Lung microvascular endothelial cell (primary cell): ENCODE measurements around the gene TTLL8. TPM values are rescaled to one million over a fixed set of nuclear protein-coding genes. Genes with fewer than 3 reads are reported as not detected.

Experiments
- DNase-seq, 2 donors: peaks; one replicate each; pipeline versions ENCODE4 v3.0.0 to v3.0.0-alpha.2; 2010; ENCODE audit warnings: low read depth in 2 of 2
- total RNA-seq: library from RNA; depleted of rRNA; stranded (reverse); fragments of >200 nt; gene quantifications from 2 replicates; pipeline ENCODE4 v1.2.1, GENCODE V29; 2014

TTLL8 gene
- total RNA-seq, 1 donor from 2014 or later, result not detected

DNA sequence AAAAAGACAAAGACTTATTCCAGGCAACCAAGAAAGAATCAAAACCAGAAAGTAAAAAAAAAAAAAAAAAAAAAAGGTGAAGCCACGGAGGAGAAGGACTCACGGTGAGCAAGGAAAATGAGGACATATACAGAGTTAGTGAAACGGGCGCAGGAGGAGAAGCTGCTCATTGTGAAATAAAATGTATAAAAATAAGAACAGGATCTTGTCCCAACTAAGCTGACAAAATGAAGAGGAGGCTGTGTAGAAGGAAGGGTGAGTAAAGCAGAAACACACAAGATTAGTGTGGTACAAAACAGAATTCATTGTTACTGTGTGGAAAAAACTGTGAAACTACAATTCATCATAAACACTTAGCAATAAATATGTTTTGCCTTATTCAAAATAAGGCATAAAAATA, 53.2 kb downstream of the TTLL8 start:
- DNase-seq, result no peak

DNA sequence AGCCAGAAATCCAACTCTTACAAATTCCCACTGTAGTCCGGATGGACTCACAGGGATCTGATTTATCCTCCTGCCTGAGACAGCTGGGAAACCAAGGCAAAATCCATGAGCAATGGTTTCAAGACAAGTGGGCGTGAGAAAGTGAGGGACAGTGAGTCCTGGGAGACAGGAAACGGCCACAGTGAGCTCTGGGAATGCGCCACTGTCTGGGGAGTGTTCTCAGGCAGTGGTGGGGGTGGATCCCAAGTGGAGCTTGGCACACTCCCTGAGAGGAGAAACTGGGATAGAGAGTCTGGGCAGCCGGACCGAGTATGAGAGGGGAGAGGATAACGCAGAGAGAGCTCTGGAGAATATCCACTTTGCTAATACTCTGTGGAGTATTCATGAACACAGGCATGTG, 55.3 kb downstream of the TTLL8 start:
- DNase-seq, result no peak

DNA sequence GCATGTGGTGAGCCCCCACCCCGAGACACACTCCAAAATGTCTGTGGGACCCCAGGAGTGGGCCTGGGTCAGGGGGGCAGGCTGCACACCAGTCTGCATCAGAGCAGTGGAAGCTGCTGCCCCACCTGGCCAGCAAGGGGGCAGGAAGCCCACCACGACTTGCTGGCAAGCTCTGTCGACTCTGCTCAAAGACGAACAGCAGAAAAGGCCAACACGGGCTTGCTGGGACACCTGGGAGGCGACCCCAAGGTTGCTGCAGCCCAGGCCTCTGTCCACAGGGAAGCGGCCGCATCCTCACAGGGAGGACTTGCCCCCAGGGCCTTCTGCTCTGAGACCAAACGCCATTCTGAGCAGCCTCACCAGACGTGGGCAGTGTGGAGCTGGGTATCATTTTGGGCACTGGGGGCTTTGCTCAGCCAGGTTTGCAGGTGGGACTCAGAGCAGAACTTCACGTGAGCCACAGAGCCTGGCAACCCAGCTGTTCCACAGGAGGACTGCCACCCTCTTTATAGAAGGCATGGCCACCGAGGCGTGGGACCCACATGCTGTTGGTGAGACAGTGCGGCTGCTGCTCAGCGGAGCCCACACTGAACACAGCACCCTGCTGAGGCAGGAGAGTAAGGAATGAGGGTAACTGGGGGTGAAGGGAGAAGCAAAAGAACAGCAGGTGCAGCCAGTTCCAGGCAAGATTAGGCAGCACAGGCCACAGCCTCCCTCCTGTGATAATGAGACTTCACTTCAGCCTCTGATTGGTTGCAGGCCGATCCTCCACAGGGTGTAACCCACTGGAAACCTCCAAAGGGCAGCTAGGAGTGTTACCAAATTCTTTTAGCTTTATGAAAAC, 56.5 kb downstream of the TTLL8 start:
- no peak for DNase-seq

DNA sequence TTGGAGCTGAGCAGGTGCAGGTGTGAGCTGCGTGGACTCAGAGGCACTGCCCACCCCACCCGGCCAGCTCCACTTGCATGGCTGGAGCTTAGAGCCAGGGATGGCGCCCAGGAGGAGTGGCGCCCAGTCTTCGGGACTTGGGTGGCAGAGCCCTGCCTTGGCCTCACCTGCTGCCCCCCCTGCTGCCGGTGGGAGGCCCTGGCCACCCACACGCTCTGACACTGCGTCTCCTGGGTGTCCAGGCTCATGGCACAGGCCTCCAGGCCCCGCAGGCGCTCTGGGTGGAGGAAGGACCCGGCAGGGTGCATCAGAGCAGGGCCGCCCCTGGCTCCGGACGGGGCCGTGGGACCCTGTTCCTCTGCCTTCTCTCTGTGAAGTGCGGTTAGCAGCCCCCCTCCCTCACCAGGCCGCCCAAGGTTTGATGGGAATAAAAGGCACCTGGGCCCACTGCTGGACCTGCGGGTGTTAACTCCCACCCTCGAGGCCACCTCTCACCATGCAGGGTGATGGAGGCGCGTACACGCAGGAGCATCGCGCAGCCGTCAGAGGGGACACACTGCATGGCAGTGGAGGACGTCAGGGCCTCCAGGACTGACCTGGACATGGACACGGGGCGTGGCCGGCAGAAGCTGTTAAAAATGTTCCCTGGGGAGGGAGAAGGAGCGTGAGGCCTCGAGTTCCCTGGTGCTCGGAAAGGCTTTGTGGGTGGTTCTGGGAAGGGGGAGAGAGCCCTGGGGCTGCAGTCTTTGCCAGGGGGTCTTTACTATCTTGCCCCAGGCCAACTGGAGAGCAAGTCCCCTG, 57.3 kb downstream of the TTLL8 start:
- no peak for DNase-seq

DNA sequence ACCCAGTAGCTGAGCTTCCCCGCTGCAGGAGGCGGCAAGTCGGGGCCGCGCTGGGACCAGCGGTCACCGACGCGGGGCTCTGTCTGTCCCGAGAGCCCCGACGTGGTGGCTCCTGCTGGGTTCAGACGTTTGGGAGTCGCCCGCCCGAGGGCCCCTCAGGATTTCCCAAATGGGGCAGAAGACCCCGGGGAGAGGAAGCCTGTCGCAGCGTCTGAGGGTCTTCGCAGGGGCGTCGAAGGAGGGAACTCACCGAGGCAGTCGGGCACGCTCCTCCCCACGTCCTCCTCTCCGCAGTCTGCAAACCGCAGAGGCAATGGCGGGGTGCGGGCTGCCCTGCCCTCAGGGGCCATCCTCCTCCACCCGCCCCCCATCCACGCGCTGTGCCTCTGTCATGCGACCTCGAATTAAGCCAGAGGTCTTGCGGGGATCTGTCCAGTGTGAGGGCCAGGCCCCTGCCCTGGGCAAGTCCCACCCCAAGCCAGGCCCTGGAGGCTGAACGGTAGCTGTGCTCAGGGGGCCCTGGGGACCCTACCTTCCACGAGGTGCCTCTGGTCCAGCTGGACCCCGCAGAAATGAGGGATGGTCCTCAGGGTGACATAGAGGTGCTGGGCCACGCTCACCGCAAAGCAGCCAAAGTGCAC, 58.0 kb downstream of the TTLL8 start:
- no peak for DNase-seq

DNA sequence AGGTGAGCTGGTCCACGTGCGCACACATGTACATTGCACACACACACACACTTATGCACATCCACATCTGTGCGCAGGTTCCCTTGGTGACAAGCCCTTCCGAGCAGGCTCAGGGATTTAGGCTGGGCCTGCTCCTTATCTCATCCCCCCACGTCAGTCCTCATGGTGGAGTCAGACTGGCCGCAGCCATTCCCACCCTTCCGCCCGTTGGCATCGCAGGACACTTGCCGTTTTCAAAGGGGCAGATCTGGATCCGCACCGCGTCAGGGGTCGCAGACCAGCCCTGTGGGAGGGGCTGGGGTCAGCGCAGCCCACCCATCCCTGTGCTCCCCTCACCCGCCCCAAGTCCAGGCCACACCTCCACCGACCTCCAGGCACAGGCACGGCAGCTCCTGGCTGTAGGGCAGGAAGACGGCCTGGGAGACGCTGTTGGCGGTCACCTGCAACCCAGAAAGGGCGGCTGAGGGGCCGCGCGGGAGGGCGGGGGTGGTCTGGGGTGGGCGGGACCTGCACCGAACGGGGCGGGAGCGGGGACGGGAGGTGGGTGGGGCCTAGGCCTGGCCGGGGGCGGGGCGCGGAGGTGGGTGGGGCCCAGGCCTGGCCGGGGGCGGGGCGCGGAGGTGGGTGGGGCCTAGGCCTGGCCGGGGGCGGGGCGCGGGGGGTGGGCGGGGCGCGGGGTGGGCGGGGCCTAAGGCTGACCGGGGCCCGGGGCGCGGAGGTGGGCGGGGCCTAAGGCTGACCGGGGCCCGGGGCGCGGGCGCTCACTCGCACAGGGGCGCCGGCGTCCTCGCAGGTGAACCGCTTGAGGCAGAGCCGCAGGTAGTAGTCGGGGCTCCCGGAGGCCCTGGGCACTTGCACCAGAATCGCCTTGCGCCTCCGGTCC, 58.8 kb downstream of the TTLL8 start:
- DNase-seq, result peak in 1 of 2 donors; percentile 50

DNA sequence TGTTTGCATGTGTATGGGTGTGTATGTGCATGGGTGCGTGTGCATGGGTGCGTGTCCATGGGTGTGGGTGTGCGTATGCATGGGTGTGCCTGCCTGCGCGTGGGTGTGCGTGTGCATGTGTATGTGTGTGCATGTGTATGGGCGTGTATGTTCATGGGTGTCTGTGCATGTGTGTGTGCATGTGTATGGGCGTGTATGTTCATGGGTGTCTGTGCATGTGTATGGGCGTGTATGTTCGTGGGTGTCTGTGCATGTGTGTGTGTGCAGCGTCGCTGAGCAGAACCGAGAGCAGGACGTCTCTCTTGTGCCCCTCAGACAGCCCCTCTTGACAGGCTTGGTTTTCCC, 59.4 kb downstream of the TTLL8 start:
- DNase-seq, result no peak

DNA sequence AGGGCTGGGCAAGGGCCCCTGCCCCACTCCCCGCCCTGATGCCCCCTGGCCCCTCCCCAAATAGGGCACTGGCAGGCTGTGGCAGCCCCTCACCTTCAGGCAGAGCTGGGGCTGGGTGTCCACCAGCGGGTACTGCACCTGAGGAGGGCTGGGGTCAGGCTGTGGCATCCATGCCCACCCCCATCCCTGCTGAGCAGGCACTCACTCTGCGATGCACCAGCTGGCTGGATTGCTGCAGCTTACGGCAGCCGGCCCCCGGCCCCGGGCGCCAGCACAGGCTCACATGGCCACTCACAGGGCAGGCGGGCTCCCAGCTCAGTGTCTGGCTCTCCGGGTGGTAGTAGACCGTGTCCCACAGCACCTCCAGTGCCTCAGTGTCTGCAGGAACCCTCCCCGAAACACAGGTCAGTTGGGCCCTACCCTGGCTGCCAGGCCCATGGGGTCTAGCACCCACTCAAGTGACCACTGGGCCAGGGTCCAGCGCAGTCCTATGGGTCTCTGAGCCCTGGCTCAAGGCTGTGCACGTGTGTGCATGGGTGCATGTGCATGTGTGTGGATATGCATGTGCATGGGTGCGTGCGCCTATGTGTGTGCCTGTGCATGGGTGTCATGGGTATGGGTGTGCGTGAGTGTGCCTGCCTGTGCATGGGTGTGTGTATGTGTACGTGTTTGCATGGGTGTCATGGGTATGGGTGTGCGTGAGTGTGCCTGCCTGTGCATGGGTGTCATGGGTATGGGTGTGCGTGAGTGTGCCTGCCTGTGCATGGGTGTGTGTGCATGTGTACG, 60.0 kb downstream of the TTLL8 start:
- no peak for DNase-seq

DNA sequence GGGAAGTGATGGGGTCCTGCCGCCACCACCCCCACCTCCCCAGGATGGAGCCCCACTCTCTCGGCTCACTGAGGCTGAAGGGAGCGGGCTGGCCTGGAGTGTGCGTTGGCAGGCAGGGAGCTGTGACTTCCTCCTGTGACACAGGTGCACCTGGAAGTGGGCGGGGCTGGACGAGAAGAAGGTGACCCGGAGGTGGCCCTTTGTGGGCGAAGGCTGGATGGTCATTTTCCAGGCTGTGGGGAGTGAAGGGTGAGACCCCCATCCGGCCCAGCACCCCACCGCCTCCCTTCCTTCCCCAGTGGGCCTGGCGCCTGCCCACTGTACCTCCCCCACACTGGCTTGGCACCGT, 60.9 kb downstream of the TTLL8 start:
- no peak for DNase-seq

DNA sequence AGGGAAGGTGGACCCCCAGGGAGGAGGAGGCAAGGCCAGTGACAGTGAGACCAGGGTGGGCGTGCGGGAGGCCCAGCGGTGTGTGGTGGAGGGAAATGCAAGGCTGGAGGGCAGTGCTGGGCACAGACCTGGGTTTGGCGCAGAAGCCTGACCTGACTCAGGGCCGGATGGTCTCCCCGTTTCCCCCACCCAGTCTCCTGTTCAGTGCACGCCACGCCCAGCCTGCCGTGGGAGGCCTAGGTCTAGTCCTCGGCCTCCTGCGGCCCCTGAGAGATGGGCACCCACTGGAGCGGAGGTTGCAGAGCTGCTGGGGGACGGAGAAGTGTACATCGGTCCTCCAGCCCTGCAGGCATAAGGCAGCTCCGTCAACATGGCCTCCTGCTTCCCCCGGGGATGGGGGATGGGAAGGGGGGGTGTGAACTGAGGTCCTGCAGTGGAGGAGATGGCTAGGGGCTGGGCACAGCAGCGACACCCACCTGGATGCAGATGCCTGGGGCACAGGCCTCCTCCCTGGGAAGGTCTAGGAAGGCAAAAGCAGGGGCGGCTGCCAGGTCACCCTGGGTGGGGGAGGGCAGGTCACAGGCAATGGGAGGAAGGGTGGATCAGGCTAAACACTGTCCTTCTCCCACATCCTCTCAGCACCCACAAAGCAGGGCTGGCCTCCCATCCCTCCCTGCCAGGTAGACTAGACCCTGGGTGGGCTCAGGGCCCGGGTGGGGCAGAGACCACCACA, 61.4 kb downstream of the TTLL8 start:
- no peak for DNase-seq

DNA sequence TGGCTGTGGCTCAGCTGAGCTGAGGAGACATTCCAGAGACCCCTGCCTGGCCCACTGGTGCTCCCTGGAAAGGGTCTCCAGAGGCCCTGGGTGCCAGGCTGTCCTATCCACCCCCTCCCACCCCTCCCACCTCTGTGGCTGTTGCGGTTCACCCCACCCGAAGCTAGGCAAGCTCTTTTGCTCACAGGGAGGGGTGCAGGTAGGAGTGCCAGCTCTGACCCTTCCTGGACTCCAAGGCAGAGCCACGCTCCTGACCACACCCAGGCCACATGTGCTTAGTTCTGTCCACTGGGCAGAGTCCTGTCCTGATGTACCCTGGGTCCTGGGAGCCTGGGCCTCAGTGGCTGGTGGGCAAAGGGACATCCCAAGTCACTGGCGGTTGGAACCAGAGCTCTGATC, 62.0 kb downstream of the TTLL8 start:
- no peak for DNase-seq

DNA sequence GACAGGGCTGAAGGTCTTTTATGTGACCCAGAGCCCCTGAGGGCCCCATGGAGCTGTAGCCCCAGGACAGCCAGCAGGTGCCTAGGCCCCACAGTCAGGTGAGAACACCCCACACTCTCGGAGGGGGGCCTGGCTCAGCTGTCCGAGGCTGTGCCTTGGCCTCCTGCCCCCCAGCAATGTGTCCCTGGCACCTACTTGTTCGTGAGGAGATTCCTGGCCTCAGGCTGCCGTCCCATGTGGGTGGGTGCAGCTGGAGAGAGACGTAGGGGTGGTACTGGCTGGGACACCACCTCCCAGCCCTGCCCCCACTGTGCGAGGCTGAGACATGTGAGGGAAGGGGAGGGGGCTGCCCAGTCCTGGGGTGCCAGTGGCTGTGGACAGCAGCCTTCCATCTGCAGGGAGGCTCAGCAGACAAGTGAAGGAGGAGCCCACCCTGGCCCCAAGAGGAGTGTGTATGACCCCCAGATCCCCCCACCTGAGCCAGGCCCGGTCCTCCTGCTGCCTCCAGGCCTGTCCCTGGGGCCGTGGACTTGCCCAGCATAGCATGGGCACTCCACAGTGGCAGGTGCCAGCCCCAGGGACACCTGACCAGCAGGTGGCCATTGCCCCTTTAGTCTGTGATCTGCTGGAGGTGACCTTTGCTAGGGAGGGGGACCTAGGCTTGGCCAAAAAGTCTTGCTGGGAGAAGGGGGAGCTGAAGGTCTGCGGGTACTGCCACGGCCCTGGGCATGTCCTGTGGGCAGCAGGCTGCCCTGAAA, 62.6 kb downstream of the TTLL8 start:
- no peak for DNase-seq

DNA sequence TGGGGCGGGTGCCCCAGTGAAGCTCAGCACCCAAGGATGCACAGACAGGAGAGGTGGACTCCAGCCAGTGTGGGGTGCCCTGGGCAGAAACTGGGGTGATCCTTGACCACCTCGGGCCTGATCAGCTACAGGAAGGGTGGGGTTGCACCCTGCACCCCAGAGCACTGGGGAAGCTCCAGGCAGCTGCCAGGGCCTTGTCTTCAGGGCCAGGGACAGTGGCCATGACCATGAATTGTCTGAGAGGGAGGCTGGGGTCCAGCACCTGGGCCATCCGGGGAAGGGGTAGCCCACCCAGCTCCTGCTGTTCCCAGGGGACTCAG, 63.1 kb downstream of the TTLL8 start:
- no peak for DNase-seq

DNA sequence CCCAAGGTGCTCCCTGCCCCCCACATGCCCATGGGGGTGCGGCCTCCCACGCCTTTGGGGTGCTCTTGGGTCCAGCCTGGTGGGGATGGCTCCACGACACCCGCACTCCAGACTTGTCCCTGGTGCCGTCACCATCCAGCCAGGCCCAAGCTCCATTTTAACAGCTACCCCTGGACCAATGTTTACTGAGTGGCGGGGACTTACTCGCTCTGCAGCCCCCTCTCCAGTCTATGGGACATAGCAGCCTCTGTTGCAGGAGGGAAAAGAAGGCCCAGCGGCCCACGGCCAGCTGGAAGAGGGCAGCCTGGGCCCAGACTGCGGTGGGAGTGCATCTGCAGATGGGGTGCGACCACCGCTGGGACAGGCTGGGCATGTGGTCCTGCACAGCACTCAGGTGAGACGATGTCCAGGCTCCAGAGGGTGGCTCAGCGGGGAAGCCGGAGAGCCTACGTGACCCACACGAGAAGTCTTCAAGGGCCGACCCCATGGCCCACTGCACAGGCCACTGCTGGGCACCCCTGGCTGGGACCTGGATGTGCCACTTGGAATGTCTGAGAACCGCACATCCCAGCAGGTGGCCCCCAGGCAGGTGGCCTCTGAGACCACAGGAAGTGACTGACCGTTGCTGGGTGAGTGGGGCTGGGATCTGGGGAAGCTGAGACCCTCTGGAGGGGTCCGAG, 63.6 kb downstream of the TTLL8 start:
- DNase-seq, result no peak

DNA sequence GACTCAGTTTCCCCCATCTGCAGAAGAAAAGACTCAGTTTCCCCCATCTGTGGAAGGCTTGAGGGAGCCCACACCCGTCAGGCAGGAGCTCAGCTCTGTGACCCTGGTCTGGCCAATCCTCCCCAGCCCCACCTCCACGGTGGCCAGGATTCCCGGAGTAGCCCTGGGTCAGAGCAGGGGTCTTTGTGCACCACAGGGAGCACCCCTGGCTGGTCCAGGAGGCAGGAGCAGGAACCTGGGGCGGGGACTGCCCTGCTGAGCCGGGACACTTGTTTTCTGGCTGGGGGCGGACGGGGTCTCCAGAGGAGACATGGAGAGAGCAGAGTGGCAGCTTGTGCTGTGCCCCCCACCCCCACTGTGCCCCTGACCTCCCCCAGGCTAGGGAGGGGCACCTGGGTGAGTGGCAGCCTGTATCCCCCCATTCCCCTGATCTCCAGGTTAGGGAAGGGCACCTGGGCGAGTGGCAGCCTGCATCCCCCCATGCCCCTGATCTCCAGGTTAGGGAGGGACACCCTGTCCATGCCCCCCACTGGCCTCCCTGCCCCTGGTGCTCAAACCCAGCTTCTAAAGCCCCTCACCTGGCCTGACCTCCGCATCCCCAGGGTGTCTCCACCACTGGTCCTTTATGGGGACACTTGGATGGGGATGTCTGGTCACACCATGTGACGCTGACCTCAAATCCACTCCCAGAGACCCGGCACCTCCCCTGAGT, 64.3 kb downstream of the TTLL8 start:
- DNase-seq, result no peak

DNA sequence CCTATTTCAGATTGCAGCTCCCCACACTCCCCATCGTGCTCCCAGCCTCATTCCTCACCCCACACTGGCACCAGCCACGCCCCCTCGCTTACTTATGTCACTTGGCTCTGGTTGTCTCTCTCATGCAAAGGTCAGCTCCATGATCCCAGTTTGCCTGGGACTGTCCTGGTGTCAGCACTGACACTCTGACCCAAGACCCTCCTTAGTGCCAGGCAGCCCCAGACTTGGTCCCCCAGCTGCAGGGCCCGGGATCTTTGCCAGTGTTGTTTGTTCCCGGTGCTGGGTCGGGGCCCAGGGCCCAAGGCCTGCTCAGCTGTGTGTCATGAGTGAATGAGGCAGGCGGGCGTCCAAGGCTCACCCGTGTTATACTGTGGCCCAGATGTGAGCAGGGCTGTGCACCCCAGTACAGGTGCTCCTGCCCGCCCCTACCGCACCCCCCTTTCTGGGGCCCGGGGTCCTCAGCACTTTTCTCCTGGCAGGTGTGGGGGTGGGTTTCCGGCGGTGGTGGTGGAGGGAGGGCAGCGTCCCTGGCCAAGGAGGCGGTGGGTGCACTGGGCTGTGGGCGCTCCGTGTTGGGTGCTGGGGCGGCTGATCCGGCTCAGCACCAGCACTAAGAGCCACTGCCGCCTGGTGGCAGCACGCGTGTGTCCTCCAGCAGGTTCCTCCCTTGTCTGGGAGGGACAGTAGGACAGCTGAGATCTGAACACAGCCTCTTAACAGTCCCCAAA, 65.0 kb downstream of the TTLL8 start:
- DNase-seq, result peak; percentile 71 to 83

DNA sequence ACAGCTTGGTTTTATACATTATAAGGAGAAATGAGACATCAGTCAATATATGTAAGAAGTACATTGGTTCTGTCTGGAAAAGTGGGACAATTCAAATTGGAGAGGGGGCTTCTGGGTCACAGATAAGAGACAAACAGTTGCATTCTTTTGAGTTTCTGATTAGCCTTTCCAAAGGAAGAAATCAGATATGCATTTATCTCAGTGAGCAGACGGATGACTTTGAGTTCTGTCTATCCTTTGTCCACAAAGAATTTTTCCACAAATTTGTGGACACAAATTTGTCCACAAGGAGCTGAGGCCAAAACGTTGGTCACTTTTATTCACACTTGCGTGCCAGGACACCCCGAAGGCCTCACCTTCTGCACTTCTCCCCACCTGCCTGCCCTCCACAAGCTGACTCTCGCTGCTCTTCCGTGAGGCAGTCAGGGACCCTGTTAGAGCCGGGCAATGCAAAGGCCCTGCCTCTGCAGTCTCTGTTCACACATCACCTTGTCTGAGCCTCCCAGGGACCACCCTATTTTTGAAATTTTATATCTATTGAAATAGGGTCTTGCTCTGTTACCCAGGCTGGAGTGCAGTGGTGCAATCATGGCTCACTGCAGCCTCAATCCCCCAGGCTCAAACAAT, 66.1 kb downstream of the TTLL8 start:
- DNase-seq, result no peak
